PFSK-1 (cell line): ENCODE measurements around the gene MMP28.

ENCODE experiments used
- FOXP2 ChIP-seq: optimal IDR thresholded peaks from 2 replicates; pipeline ENCODE3; 2011; ENCODE audit warnings: borderline replicate concordance, control low read depth, inconsistent platforms; ENCODE audit not compliant: insufficient read depth; ENCODE audit errors: extremely low read length, extremely low read depth
- POLR2AphosphoS5 ChIP-seq: IDR thresholded peaks from 2 replicates; pipeline ENCODE4 v1.6.1; 2012; ENCODE audit warnings: low read depth, mild to moderate bottlenecking, control low read depth, low read length, moderate library complexity
- REST ChIP-seq, 2 experiments: IDR thresholded peaks; 2 replicates each; pipeline versions ENCODE4 v1.6.1 to v1.8.0; 2011 to 2012; ENCODE audit warnings: low read depth in 2 of 2, low read length in 2 of 2, control low read depth in 1 of 2, inconsistent platforms in 1 of 2, mild to moderate bottlenecking in 1 of 2, moderate library complexity in 1 of 2; ENCODE audit not compliant: insufficient read depth in 1 of 2
- SIN3A ChIP-seq: IDR thresholded peaks from 2 replicates; pipeline ENCODE4 v1.6.1; 2012; ENCODE audit warnings: mild to moderate bottlenecking, low read length, moderate library complexity, borderline replicate concordance; ENCODE audit not compliant: insufficient read depth
- TAF1 ChIP-seq: IDR thresholded peaks from 2 replicates; pipeline ENCODE4 v1.6.1; 2012; ENCODE audit warnings: low read length, control low read depth, borderline replicate concordance; ENCODE audit not compliant: insufficient read depth

The MMP28 gene

GRCh38 chr17:35726953-35727460 lies 68.4 kb downstream of the MMP28 start:
- no peak for TF ChIP-seq FOXP2
- no peak for TF ChIP-seq REST (IDR thresholded peaks at IDR 0.05; ENCODE audit: insufficient read depth in 1 of 2, low read depth in 2 of 2, low read length in 2 of 2)
- TF ChIP-seq POLR2AphosphoS5 = no peak
- no peak for TF ChIP-seq TAF1
- TF ChIP-seq SIN3A = no peak

GRCh38 chr17:35726127-35726952 lies 69.1 kb downstream of the MMP28 start:
- TF ChIP-seq POLR2AphosphoS5 (no peak), REST (IDR thresholded peaks at IDR 0.05; ENCODE audit: insufficient read depth in 1 of 2, low read depth in 2 of 2, low read length in 2 of 2) (no peak), SIN3A (no peak), TAF1 (no peak), FOXP2 (no peak)

- no peak for TF ChIP-seq TAF1
These were observed 69.7 kb downstream of the MMP28 start for GRCh38 chr17:35725802-35726126.

GRCh38 chr17:35725058-35725457 lies 70.4 kb downstream of the MMP28 start:
- TF ChIP-seq FOXP2 = no peak
- no peak for TF ChIP-seq TAF1
- no peak for TF ChIP-seq POLR2AphosphoS5
- no peak for TF ChIP-seq SIN3A
- no peak for TF ChIP-seq REST (IDR thresholded peaks at IDR 0.05; ENCODE audit: insufficient read depth in 1 of 2, low read depth in 2 of 2, low read length in 2 of 2)

- TF ChIP-seq REST (IDR thresholded peaks at IDR 0.05; ENCODE audit: insufficient read depth in 1 of 2, low read depth in 2 of 2, low read length in 2 of 2) = no peak
- TF ChIP-seq POLR2AphosphoS5 = no peak
- no peak for TF ChIP-seq TAF1
- TF ChIP-seq FOXP2 = no peak
- no peak for TF ChIP-seq SIN3A
These were observed 71.7 kb downstream of the MMP28 start for GRCh38 chr17:35723735-35724134.
